ENCODE data around the gene PPP1R3E. TPM values are rescaled to one million over a fixed set of nuclear protein-coding genes. Genes with fewer than 3 reads are reported as not detected.
A peak's percentile ranks its signal among the peaks of the same experiment; 100 is the strongest.

PPP1R3E gene
- polyA plus RNA-seq, 3 donors: 0.81 to 16.7 (median 0.88) TPM

- H3K27ac ChIP-seq (ENCODE audit: low read depth in 1 of 2, low read length in 2 of 2): no peak overlapping the region
- peak overlapping the region in 1 of 7 donors; percentile 50 for H3K27ac Mint-ChIP-seq
- H3K4me2 ChIP-seq (replicated peaks; ENCODE audit: extremely low read depth, low read length, poor library complexity, severe bottlenecking): no peak overlapping the region
- no peak overlapping the region for H3K4me3 Mint-ChIP-seq
- H3K4me1 Mint-ChIP-seq: peaks cover 41% of the 10 kb centered on the region
- H3K4me1 ChIP-seq (ENCODE audit: control insufficient read depth in 1 of 2, insufficient read depth in 2 of 2, low read length in 2 of 2): peaks cover 22 to 35% of the 10 kb centered on the region in 2 donors
- no peaks in the 10 kb centered on the region for H4K20me1 ChIP-seq (ENCODE audit: insufficient read depth, low read length)
- H3K4me3 ChIP-seq (replicated peaks in 1 of 3; ENCODE audit: low read depth in 2 of 3, low read length in 3 of 3): no peak overlapping the region
- H3K36me3 Mint-ChIP-seq: peaks cover 22 to 36% of the 10 kb centered on the region in 2 donors
- intact Hi-C loops (cut with micrococcal nuclease): no loop called here
- H3K27me3 Mint-ChIP-seq (ENCODE audit: low read depth in 3 of 3): peaks cover 0 to 1% (median 0%) of the 10 kb centered on the region in 3 donors
- no peaks in the 10 kb centered on the region for H3K27me3 ChIP-seq (ENCODE audit: control insufficient read depth in 2 of 2, insufficient read depth in 2 of 2, low read length in 2 of 2)
- H2AFZ ChIP-seq (ENCODE audit: insufficient read depth, low read depth, low read length, poor library complexity, severe bottlenecking): no peak overlapping the region
- no peaks in the 10 kb centered on the region for H3K9me3 ChIP-seq (replicated peaks in 1 of 2; ENCODE audit: control insufficient read depth in 1 of 2, insufficient read depth in 1 of 2, low read length in 2 of 2)
- no peaks in the 10 kb centered on the region for H3K9me3 Mint-ChIP-seq
- no peak for TF ChIP-seq CTCF (IDR thresholded peaks at IDR 0.05)
- H3K79me2 ChIP-seq (ENCODE audit: insufficient read depth, low read length): peaks cover 50% of the 10 kb centered on the region
- no peak overlapping the region for H3K9ac ChIP-seq (ENCODE audit: insufficient read depth, low read length, poor library complexity, severe bottlenecking)
- no CpG with 5 or more reads among the region's 1 CpG for WGBS (ENCODE audit: insufficient coverage)
- H3K36me3 ChIP-seq (replicated peaks in 1 of 2; ENCODE audit: control insufficient read depth in 1 of 2, insufficient read depth in 2 of 2, low read length in 2 of 2): peaks cover 24 to 46% of the 10 kb centered on the region in 2 donors
- DNase-seq: no peak
Observed at GRCh38 chr14:23310546-23310945, 7.9 kb upstream of the PPP1R3E start.

- intact Hi-C loops (cut with micrococcal nuclease): loop anchor here in 1 of 2 donors (10.0 kb wide), 1 partner anchor 724 kb away; the partner anchor contains the start of gene DAD1
- Mint-ChIP-seq H3K27ac (peak overlapping the region in 3 of 7 donors; percentile 21 to 41 (median 30)), H3K36me3 (peaks cover 18 to 33% of the 10 kb centered on the region in 2 donors), H3K4me3 (no peak overlapping the region), H3K27me3 (ENCODE audit: low read depth in 3 of 3) (no peaks in the 10 kb centered on the region), H3K4me1 (peaks cover 41% of the 10 kb centered on the region), H3K9me3 (no peaks in the 10 kb centered on the region)
- Histone ChIP-seq H3K27me3 (ENCODE audit: control insufficient read depth in 2 of 2, insufficient read depth in 2 of 2, low read length in 2 of 2) (no peaks in the 10 kb centered on the region), H3K4me2 (replicated peaks; ENCODE audit: extremely low read depth, low read length, poor library complexity, severe bottlenecking) (no peak overlapping the region), H3K36me3 (replicated peaks in 1 of 2; ENCODE audit: control insufficient read depth in 1 of 2, insufficient read depth in 2 of 2, low read length in 2 of 2) (peaks cover 24 to 42% of the 10 kb centered on the region in 2 donors), H3K9me3 (replicated peaks in 1 of 2; ENCODE audit: control insufficient read depth in 1 of 2, insufficient read depth in 1 of 2, low read length in 2 of 2) (no peaks in the 10 kb centered on the region), H3K79me2 (ENCODE audit: insufficient read depth, low read length) (peaks cover 50% of the 10 kb centered on the region), H3K4me3 (replicated peaks in 1 of 3; ENCODE audit: low read depth in 2 of 3, low read length in 3 of 3) (no peak overlapping the region), H3K9ac (ENCODE audit: insufficient read depth, low read length, poor library complexity, severe bottlenecking) (no peak overlapping the region), H3K4me1 (ENCODE audit: control insufficient read depth in 1 of 2, insufficient read depth in 2 of 2, low read length in 2 of 2) (peaks cover 22 to 37% of the 10 kb centered on the region in 2 donors), H3K27ac (ENCODE audit: low read depth in 1 of 2, low read length in 2 of 2) (no peak overlapping the region), H4K20me1 (ENCODE audit: insufficient read depth, low read length) (no peaks in the 10 kb centered on the region), H2AFZ (ENCODE audit: insufficient read depth, low read depth, low read length, poor library complexity, severe bottlenecking) (no peak overlapping the region)
- DNase-seq: no peak
- no peak for TF ChIP-seq CTCF (IDR thresholded peaks at IDR 0.05)
- WGBS (ENCODE audit: insufficient coverage): 96% methylated on average over 14 of the region's 17 CpGs
Observed at GRCh38 chr14:23308721-23309445, 6.2 kb upstream of the PPP1R3E start.

Data from CD14-positive monocyte (primary cell).